DND-41 (cell line): ENCODE data around the gene PALM.
A peak's percentile ranks its signal among the peaks of the same experiment; 100 is the strongest.

Experiments
- ATAC-seq: fragments of 200-7000 bp; cut with Tn5 transposase; 3 replicates; pipeline ENCODE4 v1.9.1; 2021; ENCODE audit warnings: low read depth; ENCODE audit not compliant: insufficient read depth
- DNase-seq: peaks from one replicate; pipeline ENCODE4 v3.0.0-alpha.2; 2020
- H2AFZ ChIP-seq: 2 replicates; pipeline ENCODE4 v1.6.0; 2012; ENCODE audit warnings: low read depth, low read length
- H3K27ac ChIP-seq: 2 replicates; pipeline ENCODE4 v1.5.1; 2012; ENCODE audit warnings: low read length, inconsistent platforms
- H3K27me3 ChIP-seq: fragments of 200-600 bp; sonication (generic); 2 replicates; pipeline ENCODE4 v1.6.0; 2012; ENCODE audit warnings: low read length, mild to moderate bottlenecking, inconsistent platforms; ENCODE audit not compliant: insufficient read depth, poor library complexity
- H3K36me3 ChIP-seq: 2 replicates; pipeline ENCODE4 v1.5.1; 2012; ENCODE audit warnings: low read length, inconsistent platforms; ENCODE audit not compliant: insufficient read depth
- H3K4me1 ChIP-seq: 2 replicates; pipeline ENCODE4 v1.5.1; 2012; ENCODE audit warnings: mild to moderate bottlenecking, low read length; ENCODE audit not compliant: insufficient read depth
- H3K4me2 ChIP-seq: 2 replicates; pipeline ENCODE4 v1.6.0; 2012; ENCODE audit warnings: mild to moderate bottlenecking, moderate library complexity, low read length, inconsistent platforms; ENCODE audit not compliant: insufficient read depth
- H3K4me3 ChIP-seq, 2 experiments: fragments of 200-600 bp in 1 of 2; shearing (Covaris generic) in 1 of 2; 2 replicates each; pipeline ENCODE4 v1.5.1; 2012 to 2016; ENCODE audit warnings: inconsistent platforms in 2 of 2, low read length in 2 of 2, mild to moderate bottlenecking in 2 of 2, low read depth in 1 of 2, moderate library complexity in 1 of 2
- H3K79me2 ChIP-seq: 2 replicates; pipeline ENCODE4 v1.6.0; 2012; ENCODE audit warnings: low read length, inconsistent platforms; ENCODE audit not compliant: insufficient read depth
- H3K9ac ChIP-seq: 2 replicates; pipeline ENCODE4 v1.6.0; 2012; ENCODE audit warnings: low read depth, mild to moderate bottlenecking, inconsistent platforms, low read length, moderate library complexity
- H3K9me3 ChIP-seq: 2 replicates; pipeline ENCODE4 v1.5.1; 2012; ENCODE audit warnings: low read length, moderate library complexity, mild to moderate bottlenecking, inconsistent platforms; ENCODE audit not compliant: insufficient read depth, severe bottlenecking
- H4K20me1 ChIP-seq: 2 replicates; pipeline ENCODE4 v1.6.0; 2012; ENCODE audit warnings: low read length; ENCODE audit not compliant: insufficient read depth
- CTCF ChIP-seq: IDR thresholded peaks from 2 replicates; pipeline ENCODE4 v1.5.1; 2012; ENCODE audit warnings: borderline replicate concordance, low read length, moderate library complexity, mild to moderate bottlenecking; ENCODE audit not compliant: poor library complexity, severe bottlenecking; ENCODE audit errors: extremely low read depth
- EZH2 ChIP-seq: IDR thresholded peaks from 3 replicates; pipeline ENCODE4 v1.6.1; 2012; ENCODE audit warnings: borderline replicate concordance, low read depth, mild to moderate bottlenecking, moderate library complexity, low read length, inconsistent platforms; ENCODE audit not compliant: severe bottlenecking

Gene PALM

DNA sequence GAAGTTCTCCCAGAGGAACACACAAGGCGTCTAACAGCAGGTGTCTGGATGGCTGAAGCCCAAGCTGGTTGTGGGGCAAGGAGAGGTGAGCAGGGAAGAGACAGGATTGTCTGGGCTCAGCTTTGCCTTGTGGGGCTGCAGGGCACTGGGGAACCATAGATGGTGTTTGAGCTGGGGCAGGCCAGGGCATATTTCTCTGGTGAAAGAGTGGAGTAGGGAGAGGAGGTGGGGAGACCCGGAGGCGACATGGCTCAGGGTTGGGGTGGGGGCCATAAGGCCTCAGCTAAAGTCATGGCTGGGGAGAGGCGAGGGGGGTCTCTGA lies 5.4 kb upstream of the PALM start:
- H2AFZ ChIP-seq: no peak overlapping the region
- no peak overlapping the region for H3K27ac ChIP-seq
- ATAC-seq (0 out of 3 replicates have a peak, but pooled peaks have one; percentile 17), DNase-seq (no peak)
- H4K20me1 ChIP-seq: no peaks in the 10 kb centered on the region
- no peaks in the 10 kb centered on the region for H3K79me2 ChIP-seq
- no peaks in the 10 kb centered on the region for H3K9me3 ChIP-seq
- no peaks in the 10 kb centered on the region for H3K27me3 ChIP-seq
- no peak overlapping the region for H3K4me2 ChIP-seq
- H3K4me3 ChIP-seq: no peak overlapping the region
- no peak overlapping the region for H3K9ac ChIP-seq
- no peaks in the 10 kb centered on the region for H3K4me1 ChIP-seq
- no peak for TF ChIP-seq EZH2
- TF ChIP-seq CTCF: no peak
- H3K36me3 ChIP-seq: no peaks in the 10 kb centered on the region

DNA sequence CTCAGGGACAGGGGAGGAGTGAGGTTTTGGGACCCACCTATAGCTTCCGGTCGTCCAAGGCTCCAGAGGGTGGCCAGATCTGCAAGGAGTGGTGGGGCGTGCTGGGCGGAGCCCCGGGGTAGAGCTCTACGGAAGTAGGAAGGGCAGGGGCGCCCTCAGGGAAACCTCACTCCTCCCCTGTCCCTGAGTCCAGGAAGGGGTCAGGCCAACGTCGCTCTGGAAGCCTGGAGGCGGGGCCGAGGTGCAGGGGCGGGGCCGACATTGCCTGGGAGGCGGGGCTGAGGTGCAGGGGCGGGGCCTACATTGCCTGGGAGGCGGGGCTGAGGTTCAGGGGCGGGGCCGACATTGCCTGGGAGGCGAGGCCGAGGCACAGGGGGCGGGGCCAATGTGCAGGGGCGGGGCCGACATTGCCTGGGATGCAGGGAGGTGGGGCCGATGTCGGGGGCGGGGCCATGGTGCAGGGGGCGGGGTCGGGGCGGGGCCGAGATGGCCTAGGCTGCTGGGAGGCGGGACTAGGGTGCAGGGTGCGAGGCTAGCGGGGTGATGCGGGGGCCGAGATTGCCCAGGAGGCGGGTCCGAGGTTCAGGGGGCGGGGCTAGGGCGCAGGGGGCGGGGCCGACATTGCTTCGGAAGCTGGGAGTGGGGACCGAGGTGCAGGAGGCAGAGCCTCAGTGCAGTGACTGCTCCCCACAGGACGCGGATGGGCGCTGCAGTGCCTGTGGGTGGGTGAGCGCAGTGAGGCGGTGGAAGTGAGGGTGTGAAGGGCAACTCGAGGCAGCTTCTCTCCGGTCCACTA lies 4.9 kb upstream of the PALM start:
- H3K27me3 ChIP-seq: no peaks in the 10 kb centered on the region
- no peaks in the 10 kb centered on the region for H3K36me3 ChIP-seq
- no peak overlapping the region for H3K4me2 ChIP-seq
- peak; percentile 29; the same call in 1 of the 3 replicates for ATAC-seq
- peak; percentile 47 for DNase-seq
- H3K9ac ChIP-seq: no peak overlapping the region
- no peak overlapping the region for H2AFZ ChIP-seq
- H3K27ac ChIP-seq: no peak overlapping the region
- no peaks in the 10 kb centered on the region for H3K79me2 ChIP-seq
- no peaks in the 10 kb centered on the region for H3K9me3 ChIP-seq
- H3K4me3 ChIP-seq: no peak overlapping the region
- no peaks in the 10 kb centered on the region for H4K20me1 ChIP-seq
- no peaks in the 10 kb centered on the region for H3K4me1 ChIP-seq
- TF ChIP-seq EZH2 (no peak), CTCF (no peak)

DNA sequence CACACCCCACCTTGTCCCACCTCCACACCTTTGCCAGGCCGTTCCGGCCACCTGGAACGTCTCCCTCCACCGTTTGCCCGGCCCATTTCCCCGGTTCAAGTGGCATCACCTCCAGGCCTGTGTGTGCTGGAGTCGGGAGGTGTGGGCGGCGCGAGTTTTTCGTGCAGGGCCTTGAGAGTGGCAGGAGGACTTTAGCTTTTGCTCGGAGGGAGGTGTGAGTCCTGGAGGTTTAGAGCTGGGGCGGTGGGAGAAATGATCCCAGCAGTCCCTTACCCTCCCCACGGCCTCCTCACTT lies 4.3 kb upstream of the PALM start:
- no peak for ATAC-seq
- H3K27ac ChIP-seq: no peak overlapping the region
- no peaks in the 10 kb centered on the region for H3K9me3 ChIP-seq
- H3K79me2 ChIP-seq: no peaks in the 10 kb centered on the region
- H4K20me1 ChIP-seq: no peaks in the 10 kb centered on the region
- no peaks in the 10 kb centered on the region for H3K36me3 ChIP-seq
- H3K4me2 ChIP-seq: no peak overlapping the region
- H3K4me3 ChIP-seq: no peak overlapping the region
- H3K9ac ChIP-seq: no peak overlapping the region
- no peaks in the 10 kb centered on the region for H3K27me3 ChIP-seq
- TF ChIP-seq CTCF (no peak), EZH2 (no peak)
- no peak for DNase-seq
- no peaks in the 10 kb centered on the region for H3K4me1 ChIP-seq
- H2AFZ ChIP-seq: no peak overlapping the region
